MCF 10A (cell line): ENCODE results near the gene RIPOR3. TPM values are rescaled to one million over a fixed set of nuclear protein-coding genes. Genes with fewer than 3 reads are reported as not detected.

Source experiments
- BruUV-seq: library from RNA; stranded (reverse); fragments of 400-500 nt; replicated peaks from 2 replicates; lab custom pipeline; 2021; lab: Mats Ljungman, UMichigan
- CTCF ChIA-PET: fragments of 300-600 bp; sonication (Branson Sonifier 250); formaldehyde crosslinking; extraction: SDS; loops from one replicate; lab custom pipeline; 2021; ENCODE audit warnings: antibody characterized with exemption, inconsistent platforms; lab: Yijun Ruan, JAX
- POLR2A ChIA-PET: fragments of 300-600, 350-650 bp; sonication (Branson Sonifier 250); formaldehyde crosslinking; extraction: SDS; loops from one replicate; lab custom pipeline; 2020; ENCODE audit warnings: antibody characterized with exemption, inconsistent platforms; lab: Yijun Ruan, JAX
- DNase-seq: peaks from one replicate; pipeline ENCODE4 v3.0.0-alpha.2; 2018; ENCODE audit not compliant: unreplicated experiment
- H3K27ac Mint-ChIP-seq: one replicate; pipeline ENCODE4 v1.8.0; 2022; ENCODE audit warnings: mild to moderate bottlenecking, low read depth, mixed read lengths; ENCODE audit not compliant: unreplicated experiment
- H3K27me3 Mint-ChIP-seq: one replicate; pipeline ENCODE4 v1.8.0; 2022; ENCODE audit warnings: mixed read lengths; ENCODE audit not compliant: insufficient read depth, unreplicated experiment
- H3K36me3 Mint-ChIP-seq: one replicate; pipeline ENCODE4 v1.8.0; 2022; ENCODE audit warnings: mild to moderate bottlenecking, moderate library complexity, mixed read lengths; ENCODE audit not compliant: insufficient read depth, unreplicated experiment
- H3K4me1 Mint-ChIP-seq: one replicate; pipeline ENCODE4 v1.8.0; 2022; ENCODE audit warnings: mixed read lengths; ENCODE audit not compliant: insufficient read depth, unreplicated experiment
- H3K4me3 Mint-ChIP-seq: one replicate; pipeline ENCODE4 v1.8.0; 2022; ENCODE audit warnings: mild to moderate bottlenecking, moderate library complexity, mixed read lengths; ENCODE audit not compliant: unreplicated experiment
- H3K9me3 Mint-ChIP-seq: one replicate; pipeline ENCODE4 v1.8.0; 2022; ENCODE audit warnings: mixed read lengths; ENCODE audit not compliant: unreplicated experiment
- CTCF ChIP-seq: fragments of 200-600 bp; IDR thresholded peaks from one replicate; pipeline ENCODE4 v1.8.0; 2022; ENCODE audit warnings: antibody characterized with exemption, mild to moderate bottlenecking; ENCODE audit not compliant: unreplicated experiment
- intact Hi-C: fragments of 100-400 bp; cut with micrococcal nuclease; formaldehyde crosslinking; loops from 2 replicates; pipeline ENCODE4 v1.14.1; 2022
- total RNA-seq: library from RNA; stranded (reverse); gene quantifications from 2 replicates; pipeline ENCODE4 v1.2.3, GENCODE V29; 2022

The RIPOR3 gene
- total RNA-seq, 1 experiment from 2014 or later: not detected

- POLR2A ChIA-PET: interaction anchor here (0.7 to 1.8 kb wide), 5 partner anchors 9 to 96 kb away, joined by 3 to 8 read pairs (median 3); no protein-coding TSS in a partner anchor
- H3K9me3 Mint-ChIP-seq: no peaks in the 10 kb centered on the region
- intact Hi-C loops: loop anchor here (2.0 kb wide), 1 partner anchor 159 kb away; no protein-coding TSS in a partner anchor
- no peak for TF ChIP-seq CTCF
- H3K4me1 Mint-ChIP-seq: peaks cover 16% of the 10 kb centered on the region
- H3K27ac Mint-ChIP-seq: no peak overlapping the region
- no peak overlapping the region for H3K4me3 Mint-ChIP-seq
- DNase-seq: no peak
- no peaks in the 10 kb centered on the region for H3K27me3 Mint-ChIP-seq
- CTCF ChIA-PET: interaction anchor here (0.8 to 2.2 kb wide), 5 partner anchors 8 to 121 kb away, joined by 3 to 13 read pairs (median 4); no protein-coding TSS in a partner anchor
- no TSS peak for BruUV-seq
- peaks cover 89% of the 10 kb centered on the region for H3K36me3 Mint-ChIP-seq
These were observed 105.7 kb downstream of the RIPOR3 start for GRCh38 chr20:50585678-50586077.

GRCh38 chr20:50585214-50585613 is 106.1 kb downstream of the RIPOR3 start:
- intact Hi-C loops: no loop called here

GRCh38 chr20:50584687-50585086 is 106.7 kb downstream of the RIPOR3 start:
- no peak for TF ChIP-seq CTCF
- CTCF ChIA-PET: interaction anchor here (0.5 to 2.2 kb wide), 12 partner anchors 8 to 206 kb away, joined by 3 to 13 read pairs (median 4); no protein-coding TSS in a partner anchor
- POLR2A ChIA-PET: interaction anchor here (0.5 to 1.8 kb wide), 7 partner anchors 10 to 119 kb away, joined by 3 to 8 read pairs (median 4); no protein-coding TSS in a partner anchor
- Mint-ChIP-seq H3K4me1 (peaks cover 16% of the 10 kb centered on the region), H3K9me3 (no peaks in the 10 kb centered on the region), H3K27me3 (no peaks in the 10 kb centered on the region), H3K4me3 (no peak overlapping the region), H3K36me3 (peaks cover 90% of the 10 kb centered on the region), H3K27ac (no peak overlapping the region)
- no peak for DNase-seq
- BruUV-seq: no TSS peak
- intact Hi-C loops: no loop called here

More at GRCh38 chr20:50585214-50585613, 106.1 kb downstream of the RIPOR3 start:
- H3K36me3 Mint-ChIP-seq: peaks cover 89% of the 10 kb centered on the region
- H3K4me3 Mint-ChIP-seq: no peak overlapping the region
- peaks cover 16% of the 10 kb centered on the region for H3K4me1 Mint-ChIP-seq
- BruUV-seq: no TSS peak
- TF ChIP-seq CTCF: no peak
- DNase-seq: no peak
- H3K27me3 Mint-ChIP-seq: no peaks in the 10 kb centered on the region
- CTCF ChIA-PET: interaction anchor here (0.6 to 2.2 kb wide), 6 partner anchors 8 to 205 kb away, joined by 3 to 13 read pairs (median 4); no protein-coding TSS in a partner anchor
- H3K27ac Mint-ChIP-seq: no peak overlapping the region
- POLR2A ChIA-PET: interaction anchor here (0.5 to 1.8 kb wide), 7 partner anchors 10 to 95 kb away, joined by 3 to 8 read pairs (median 3); no protein-coding TSS in a partner anchor
- no peaks in the 10 kb centered on the region for H3K9me3 Mint-ChIP-seq

- CTCF ChIA-PET: interaction anchor here (0.6 to 2.2 kb wide), 6 partner anchors 8 to 470 kb away, joined by 3 to 13 read pairs (median 4); partner anchors contain the start of gene UBE2V1
These were observed 107.7 kb downstream of the RIPOR3 start for GRCh38 chr20:50583442-50584150.

More at GRCh38 chr20:50583442-50584150, 107.7 kb downstream of the RIPOR3 start:
- Mint-ChIP-seq H3K9me3 (no peaks in the 10 kb centered on the region), H3K4me3 (no peak overlapping the region), H3K27me3 (no peaks in the 10 kb centered on the region), H3K27ac (no peak overlapping the region), H3K4me1 (peaks cover 16% of the 10 kb centered on the region), H3K36me3 (peaks cover 97% of the 10 kb centered on the region)
- TF ChIP-seq CTCF: no peak
- intact Hi-C loops: no loop called here
- TSS peak; percentile 32 for BruUV-seq
- no peak for DNase-seq
- POLR2A ChIA-PET: interaction anchor here (0.7 to 1.4 kb wide), 3 partner anchors 22 to 118 kb away, joined by 3 to 4 read pairs (median 4); no protein-coding TSS in a partner anchor
